ENCODE measurements around the gene CHAT.
A peak's percentile ranks its signal among the peaks of the same experiment; 100 is the strongest.

CHAT gene

GRCh38 chr10:49597426-49598163 is 16.2 kb upstream of the CHAT start:
- no peak for DNase-seq

DNA sequence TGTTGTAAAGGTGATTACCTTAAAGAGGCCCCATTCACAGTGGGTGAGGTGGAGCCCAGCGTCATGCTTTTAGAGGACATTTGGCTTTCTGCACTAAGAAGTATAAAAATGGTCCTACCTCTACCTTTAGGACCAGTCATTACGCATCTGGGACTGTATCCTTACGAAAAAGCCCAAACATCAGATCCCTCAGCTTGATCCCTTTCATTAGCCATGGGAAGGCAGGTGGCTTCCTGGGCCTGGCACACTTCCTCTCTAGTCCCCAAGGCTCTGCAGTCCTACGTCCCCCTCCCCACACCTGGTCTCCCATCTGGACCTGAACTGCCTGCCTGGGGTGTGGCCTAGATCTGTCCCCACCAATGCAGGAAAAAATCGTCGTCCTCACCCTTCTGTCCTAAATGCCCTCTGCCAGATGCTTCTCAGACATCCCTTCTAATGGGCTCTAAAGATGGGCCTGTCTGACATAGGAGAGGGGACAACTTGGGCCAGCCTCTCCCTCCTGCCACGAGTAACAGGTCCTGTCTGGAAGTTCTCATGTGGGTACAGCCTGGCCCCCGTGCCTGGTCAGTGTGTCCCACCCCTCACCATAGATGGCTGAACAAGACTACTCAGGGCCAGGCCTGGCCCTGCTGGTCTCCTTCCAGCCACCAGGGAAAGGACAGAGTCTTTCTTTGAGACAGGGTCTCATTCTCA is 15.5 kb upstream of the CHAT start:
- no peak for DNase-seq

GRCh38 chr10:49598986-49599385 is 14.9 kb upstream of the CHAT start:
- DNase-seq: no peak

GRCh38 chr10:49599546-49599945 is 14.3 kb upstream of the CHAT start:
- no peak for DNase-seq

DNA sequence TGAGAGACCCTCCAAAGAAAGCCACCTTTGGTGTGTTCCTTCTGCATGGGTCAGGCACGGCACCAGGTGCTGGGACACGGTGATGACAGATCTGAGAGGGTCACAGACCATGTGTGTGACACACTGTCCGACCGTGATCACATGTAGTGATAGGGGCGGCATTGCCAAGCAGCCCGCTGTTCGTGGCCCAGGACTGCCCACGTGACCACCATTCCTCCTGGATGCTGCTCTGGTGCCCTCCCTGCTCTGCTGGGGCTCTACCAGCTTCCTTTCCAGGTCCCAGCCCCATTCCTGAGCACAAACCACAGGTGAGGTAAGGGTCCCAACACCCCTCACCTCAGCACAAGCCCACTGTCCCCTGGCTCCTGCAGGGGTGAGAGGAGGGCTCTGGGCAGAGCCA is 13.8 kb upstream of the CHAT start:
- DNase-seq: no peak

DNA sequence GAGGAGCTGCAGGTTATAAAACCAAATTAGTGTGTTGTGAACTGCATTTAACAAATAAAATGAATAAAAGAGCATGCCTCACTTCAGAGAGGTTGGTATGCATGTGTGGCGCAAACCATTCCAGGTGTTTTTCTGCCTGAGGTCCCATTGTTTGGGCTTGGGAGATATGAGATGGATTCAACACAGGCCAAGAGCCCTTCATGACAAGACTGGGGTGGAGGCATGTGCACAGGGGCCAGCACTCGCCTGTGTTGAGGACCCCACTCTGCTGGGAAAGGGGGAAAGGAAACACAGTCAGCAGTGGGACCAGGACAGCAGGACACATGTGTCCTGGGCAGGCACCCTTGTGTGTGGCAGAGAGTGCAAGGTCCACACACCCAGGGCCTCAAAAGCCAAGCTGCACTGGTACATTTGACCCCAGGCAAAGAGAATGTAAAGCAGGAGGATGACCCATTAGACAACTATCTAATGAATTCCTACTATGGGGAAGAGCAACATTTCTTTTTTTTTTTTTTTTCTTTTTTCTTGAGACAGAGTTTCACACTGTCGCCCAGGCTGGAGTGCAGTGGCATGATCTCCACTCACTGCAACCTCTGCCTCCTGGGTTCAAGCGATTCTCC is 12.9 kb upstream of the CHAT start:
- DNase-seq: no peak

DNA sequence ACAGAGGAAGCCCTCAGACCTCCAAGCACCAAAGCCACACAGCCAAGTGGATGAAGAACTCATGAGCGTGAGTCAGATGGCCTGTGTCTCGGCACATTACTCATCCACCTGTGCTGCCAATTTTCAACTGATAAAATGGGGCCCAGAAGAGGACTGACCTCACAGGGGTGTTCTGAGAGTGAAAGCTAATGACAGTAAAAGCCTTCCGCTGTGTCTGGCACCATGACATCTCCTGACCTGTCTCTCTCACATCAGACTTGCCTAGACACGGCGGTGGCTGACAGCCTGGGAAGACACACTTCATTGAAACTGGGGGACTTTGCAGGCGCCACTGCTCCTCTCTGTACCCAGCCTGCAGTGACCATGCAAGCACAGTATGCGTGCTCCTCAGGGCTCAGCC is 12.0 kb upstream of the CHAT start:
- no peak for DNase-seq

DNA sequence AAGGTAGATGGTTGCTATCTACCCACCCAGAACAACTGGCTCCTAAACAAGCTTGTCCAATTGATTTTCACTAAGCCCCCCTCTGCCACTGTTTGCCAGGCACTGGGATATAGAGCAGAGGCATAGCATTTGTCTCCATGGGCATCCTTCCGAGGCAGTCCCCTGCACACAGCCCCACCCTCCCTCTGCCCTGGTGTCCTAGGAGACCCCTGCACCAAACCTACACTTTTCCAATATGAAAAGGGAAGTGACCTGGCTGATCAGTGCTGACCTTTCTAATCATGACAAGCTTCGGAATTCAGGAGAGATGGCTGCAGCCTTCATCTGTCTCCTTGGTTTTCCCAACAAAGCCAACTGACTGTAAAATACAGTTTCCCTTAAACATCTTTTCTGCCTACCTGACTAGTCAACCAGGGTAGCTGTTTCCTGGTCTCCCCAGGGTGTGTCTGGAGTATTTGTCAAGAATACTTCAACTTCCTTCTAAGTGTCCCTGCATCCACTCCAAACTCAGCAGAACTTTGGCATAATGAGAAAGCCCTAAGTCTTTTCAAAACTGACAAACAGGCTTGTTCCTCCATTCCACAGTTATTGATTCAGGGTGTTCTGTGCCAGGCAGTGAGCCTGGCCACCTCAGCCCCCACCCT is 11.3 kb upstream of the CHAT start:
- DNase-seq: no peak

- DNase-seq: no peak
Observed at GRCh38 chr10:49605216-49605938, 8.5 kb upstream of the CHAT start.

DNA sequence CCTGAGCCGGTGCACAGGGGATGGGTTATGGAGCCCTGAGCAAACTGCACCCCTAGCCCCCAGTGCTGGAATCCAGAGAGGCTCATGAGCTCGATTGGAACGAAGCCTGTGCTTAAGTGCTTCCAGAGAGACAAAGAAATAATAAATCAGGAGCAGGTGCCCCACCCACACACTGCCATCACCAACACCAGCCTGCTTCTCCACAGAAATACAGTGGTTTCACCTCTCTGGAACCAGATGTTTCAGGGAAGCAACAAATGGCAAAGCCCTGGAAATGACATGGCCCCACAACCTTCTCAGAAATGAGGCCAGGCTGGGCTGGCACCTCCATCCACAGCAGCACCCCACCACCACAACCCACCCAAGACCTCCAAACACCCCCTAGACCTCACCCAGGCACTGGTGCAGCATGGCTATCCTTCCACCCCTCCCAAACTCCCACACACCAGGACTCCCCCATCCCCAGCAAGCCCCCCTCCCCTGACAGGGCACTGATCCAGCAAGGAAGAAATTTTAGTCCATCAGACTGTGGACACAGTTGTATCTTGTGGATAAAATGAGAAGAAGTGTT is 7.8 kb upstream of the CHAT start:
- no peak for DNase-seq

DNA sequence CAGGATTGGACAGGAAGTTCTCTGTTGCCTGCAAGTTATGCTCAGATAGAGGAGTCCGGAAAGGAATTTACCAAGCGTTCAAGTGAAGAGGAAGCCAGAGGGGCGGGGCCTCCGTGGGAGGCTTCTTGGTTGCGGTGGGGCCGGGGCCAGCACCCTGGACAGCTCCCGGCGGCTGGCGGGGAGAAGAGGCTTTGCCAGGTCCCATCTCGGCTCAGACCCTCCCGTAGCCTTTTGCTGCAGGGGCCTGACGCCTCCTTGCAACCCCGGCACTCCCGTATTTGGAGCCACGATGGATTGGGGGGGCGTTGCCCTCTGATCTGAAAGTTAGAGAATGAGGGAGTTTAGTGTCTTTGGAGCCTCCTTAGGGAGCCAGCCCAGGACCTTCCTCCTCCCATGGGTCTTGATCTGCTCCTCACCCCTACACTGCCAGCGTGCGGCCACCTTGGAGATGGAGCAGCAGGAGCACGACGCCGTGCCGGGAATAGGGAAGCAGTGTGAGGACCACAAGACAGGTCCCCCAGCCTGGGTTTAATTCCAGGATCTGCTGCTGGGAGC is 6.8 kb upstream of the CHAT start:
- peak; percentile 38 for DNase-seq

DNA sequence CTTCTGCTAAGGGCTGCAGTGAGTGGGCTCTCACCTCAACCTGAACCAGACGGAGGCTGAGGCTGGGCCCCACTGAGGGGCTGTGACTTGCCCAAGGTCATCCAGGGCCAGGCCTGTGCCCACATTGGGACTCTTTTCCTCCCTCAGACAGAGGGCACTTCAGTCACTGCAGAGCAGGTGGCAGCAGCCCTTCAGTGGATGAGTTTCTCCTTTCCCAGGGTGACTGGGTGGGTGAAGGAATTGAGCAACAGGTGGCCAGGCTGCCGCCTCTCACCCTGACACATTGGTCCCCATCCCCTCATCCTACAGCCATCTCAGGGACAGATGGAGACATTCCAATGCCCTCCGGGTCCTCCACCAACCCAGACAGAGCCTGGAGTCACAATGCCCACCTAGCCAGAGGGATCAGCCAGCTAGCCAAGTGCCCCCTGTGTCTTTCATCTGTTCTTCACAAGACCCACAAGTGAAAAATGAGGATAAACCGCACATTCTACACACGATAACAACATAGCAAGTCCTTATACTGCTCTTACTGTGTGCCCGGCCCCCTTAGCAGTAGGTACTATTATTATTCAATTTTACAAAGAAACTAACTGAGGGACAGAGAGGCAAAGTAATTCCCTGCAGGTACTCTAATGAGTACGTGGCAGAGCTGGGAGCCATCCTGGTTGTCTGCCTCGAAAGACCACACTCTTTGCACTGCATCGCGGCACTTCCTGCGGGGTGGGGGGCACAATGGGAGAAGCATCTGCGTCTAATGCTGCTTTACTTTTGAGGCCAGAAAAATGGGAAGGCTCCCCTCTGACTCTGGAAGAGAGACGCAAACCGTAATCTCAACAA is 5.5 kb upstream of the CHAT start:
- no peak for DNase-seq

DNA sequence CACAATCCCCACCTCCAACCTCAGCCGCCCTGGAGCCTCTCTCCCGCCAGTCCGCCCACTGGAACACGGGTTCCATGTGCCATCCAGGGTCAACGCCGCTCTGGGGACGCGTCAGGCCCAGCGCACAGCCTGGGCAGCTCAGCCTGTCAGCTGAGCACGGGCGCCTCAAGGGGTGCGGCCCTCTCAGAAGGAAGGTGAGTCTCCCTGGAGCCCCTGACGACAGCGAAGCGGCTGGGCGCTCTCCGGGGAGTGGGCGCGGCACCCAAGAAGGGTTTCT is 4.9 kb upstream of the CHAT start:
- DNase-seq: no peak

- no peak for DNase-seq
Observed at GRCh38 chr10:49609283-49610113, 4.3 kb upstream of the CHAT start.

- DNase-seq: no peak
Observed at GRCh38 chr10:49610114-49610457, 3.8 kb upstream of the CHAT start, which contains the start of gene SLC18A3. Gene SLC18A3, plus strand, starts transcription at chr10:49610310. Its CDS starts 431 bp downstream, at chr10:49610741.

GRCh38 chr10:49610458-49611165 is 3.2 kb upstream of the CHAT start:
- DNase-seq: no peak

- no peak for DNase-seq
Observed at GRCh38 chr10:49611166-49611815, 2.5 kb upstream of the CHAT start.

DNA sequence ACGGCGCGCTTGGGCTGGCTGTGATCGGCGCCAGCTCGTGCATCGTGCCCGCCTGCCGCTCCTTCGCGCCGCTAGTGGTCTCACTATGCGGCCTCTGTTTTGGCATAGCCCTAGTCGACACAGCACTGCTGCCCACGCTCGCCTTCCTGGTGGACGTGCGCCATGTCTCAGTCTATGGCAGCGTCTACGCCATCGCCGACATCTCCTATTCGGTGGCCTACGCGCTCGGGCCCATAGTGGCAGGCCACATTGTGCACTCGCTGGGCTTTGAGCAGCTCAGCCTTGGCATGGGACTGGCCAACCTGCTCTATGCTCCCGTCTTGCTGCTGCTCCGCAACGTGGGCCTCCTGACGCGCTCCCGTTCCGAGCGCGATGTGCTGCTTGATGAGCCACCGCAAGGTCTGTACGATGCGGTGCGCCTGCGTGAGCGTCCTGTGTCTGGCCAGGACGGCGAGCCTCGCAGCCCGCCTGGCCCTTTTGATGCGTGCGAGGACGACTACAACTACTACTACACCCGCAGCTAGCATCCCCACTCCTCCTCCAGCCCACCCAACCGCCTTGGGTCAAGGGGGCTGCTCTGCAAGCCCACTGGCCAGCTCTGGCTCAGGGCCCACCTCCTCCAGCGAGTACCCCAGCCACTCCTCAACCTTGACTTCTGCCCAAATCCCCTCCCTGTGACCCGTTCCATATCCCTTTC is 1.9 kb upstream of the CHAT start:
- no peak for DNase-seq

All from effector CD4-positive, alpha-beta T cell (primary cell).